ENCODE results near the gene DACT3.
"Not testable (repeated sequence)": the region's sequence is repeated elsewhere in the genome, so short reads cannot be mapped to it uniquely, and the experiment has no call there.

Gene DACT3

GRCh38 chr19:46633130-46633529 lies 27.9 kb downstream of the DACT3 start:
- FAIRE-seq, result no peak

- no peak for FAIRE-seq
Observed at GRCh38 chr19:46631481-46631880, 29.5 kb downstream of the DACT3 start.

- no peak for FAIRE-seq
Observed at GRCh38 chr19:46630586-46631205, 30.3 kb downstream of the DACT3 start.

GRCh38 chr19:46629546-46630025 lies 31.4 kb downstream of the DACT3 start:
- no peak for FAIRE-seq

- FAIRE-seq, result not testable (repeated sequence)
Observed at GRCh38 chr19:46628970-46629369, 32.0 kb downstream of the DACT3 start.

- FAIRE-seq, result no peak
Observed at GRCh38 chr19:46626446-46626845, 34.5 kb downstream of the DACT3 start.

GRCh38 chr19:46625731-46626130 lies 35.3 kb downstream of the DACT3 start:
- no peak for FAIRE-seq

- FAIRE-seq, result no peak
Observed at GRCh38 chr19:46624958-46625661, 35.9 kb downstream of the DACT3 start, which contains the start of gene PTGIR. Gene PTGIR (minus strand): TSS chr19:46625089. CDS start chr19:46624225, 864 bp downstream.

- no peak for FAIRE-seq
Observed at GRCh38 chr19:46623915-46624502, 37.0 kb downstream of the DACT3 start.

- no peak for FAIRE-seq
Observed at GRCh38 chr19:46622118-46622446, 38.9 kb downstream of the DACT3 start.

GRCh38 chr19:46621191-46622117 lies 39.5 kb downstream of the DACT3 start:
- FAIRE-seq, result no peak

- FAIRE-seq, result no peak
Observed at GRCh38 chr19:46620716-46621115, 40.3 kb downstream of the DACT3 start.

GRCh38 chr19:46620267-46620666 lies 40.7 kb downstream of the DACT3 start:
- no peak for FAIRE-seq

GRCh38 chr19:46618670-46619231 lies 42.2 kb downstream of the DACT3 start:
- no peak for FAIRE-seq

- FAIRE-seq, result no peak
Observed at GRCh38 chr19:46617601-46618000, 43.4 kb downstream of the DACT3 start.

GRCh38 chr19:46616631-46617322 lies 44.2 kb downstream of the DACT3 start:
- no peak for FAIRE-seq

- no peak for FAIRE-seq
Observed at GRCh38 chr19:46615966-46616365, 45.0 kb downstream of the DACT3 start.

- no peak for FAIRE-seq
Observed at GRCh38 chr19:46614114-46614722, 46.8 kb downstream of the DACT3 start.

GRCh38 chr19:46613525-46613924 lies 47.5 kb downstream of the DACT3 start:
- no peak for FAIRE-seq

- no peak for FAIRE-seq
Observed at GRCh38 chr19:46611776-46612175, 49.2 kb downstream of the DACT3 start.
